Keratinocyte (primary cell): ENCODE results near the gene CSNK1G1. TPM values are rescaled to one million over a fixed set of nuclear protein-coding genes. Genes with fewer than 3 reads are reported as not detected.

ENCODE experiments used
- DNase-seq: peaks from one replicate; pipeline ENCODE4 v3.0.0-alpha.2; 2011; ENCODE audit warnings: low read depth, missing footprints, low spot score
- FAIRE-seq: peaks from 2 replicates; lab custom pipeline; 2011; peaks lifted over from hg19 to GRCh38; lab: Jason Lieb, UNC
- H2AFZ ChIP-seq: 2 replicates; pipeline ENCODE4 v1.6.0; 2012; ENCODE audit warnings: low read length, control low read depth, inconsistent platforms; ENCODE audit not compliant: control insufficient read depth
- H3K27ac ChIP-seq: 2 replicates; pipeline ENCODE4 v1.5.1; 2011; ENCODE audit warnings: low read length; ENCODE audit not compliant: control insufficient read depth, insufficient read depth
- H3K27me3 ChIP-seq: 3 replicates; pipeline ENCODE4 v1.6.0; 2011; ENCODE audit warnings: low read length; ENCODE audit not compliant: control insufficient read depth, insufficient read depth; ENCODE audit errors: extremely low read depth
- H3K36me3 ChIP-seq, 2 experiments: 2 replicates in 1 of 2; 3 replicates in 1 of 2; pipeline ENCODE4 v1.5.1; 2011; ENCODE audit warnings: low read length in 2 of 2, mild to moderate bottlenecking in 1 of 2; ENCODE audit not compliant: control insufficient read depth in 2 of 2, insufficient read depth in 2 of 2; ENCODE audit errors: extremely low read depth in 1 of 2
- H3K4me1 ChIP-seq: 3 replicates; pipeline ENCODE4 v1.5.1; 2011; ENCODE audit warnings: low read length; ENCODE audit not compliant: control insufficient read depth, insufficient read depth; ENCODE audit errors: extremely low read depth
- H3K4me2 ChIP-seq: 3 replicates; pipeline ENCODE4 v1.6.0; 2011; ENCODE audit warnings: low read depth, low read length; ENCODE audit not compliant: control insufficient read depth, insufficient read depth; ENCODE audit errors: extremely low read depth
- H3K4me3 ChIP-seq, 3 experiments: fragments of 200-600 bp in 1 of 3; sonication (generic) in 1 of 3; 2 replicates in 2 of 3; 3 replicates in 1 of 3; pipeline ENCODE4 v1.5.1; 2011 to 2016; ENCODE audit warnings: low read length in 3 of 3, mild to moderate bottlenecking in 3 of 3, control low read depth in 2 of 3, inconsistent platforms in 1 of 3, low read depth in 1 of 3, mixed read lengths in 1 of 3, mixed run types in 1 of 3, moderate library complexity in 1 of 3; ENCODE audit not compliant: control insufficient read depth in 2 of 3, insufficient read depth in 2 of 3; ENCODE audit errors: extremely low read depth in 1 of 3
- H3K79me2 ChIP-seq: 2 replicates; pipeline ENCODE4 v1.6.0; 2012; ENCODE audit warnings: low read length; ENCODE audit not compliant: control insufficient read depth, insufficient read depth
- H3K9ac ChIP-seq: 3 replicates; pipeline ENCODE4 v1.6.0; 2011; ENCODE audit warnings: low read length; ENCODE audit not compliant: control insufficient read depth, insufficient read depth; ENCODE audit errors: extremely low read depth
- H3K9me1 ChIP-seq: 3 replicates; pipeline ENCODE4 v1.6.0; 2011; ENCODE audit warnings: low read length; ENCODE audit not compliant: control insufficient read depth, insufficient read depth; ENCODE audit errors: extremely low read depth
- H3K9me3 ChIP-seq: 2 replicates; pipeline ENCODE4 v1.5.1; 2012; ENCODE audit warnings: low read depth, low read length; ENCODE audit not compliant: control insufficient read depth
- H4K20me1 ChIP-seq: 3 replicates; pipeline ENCODE4 v1.6.0; 2011; ENCODE audit warnings: low read length; ENCODE audit not compliant: control insufficient read depth, insufficient read depth; ENCODE audit errors: extremely low read depth
- CTCF ChIP-seq, 3 experiments: IDR thresholded peaks in 1 of 3; conservative IDR thresholded peaks in 1 of 3; optimal IDR thresholded peaks in 1 of 3; 2 replicates in 2 of 3; 3 replicates in 1 of 3; pipeline versions ENCODE3 to v1.5.1; 2011; ENCODE audit warnings: low read length in 3 of 3, mild to moderate bottlenecking in 3 of 3, moderate library complexity in 2 of 3, control low read depth in 1 of 3, inconsistent platforms in 1 of 3; ENCODE audit not compliant: insufficient read depth in 2 of 3; ENCODE audit errors: extremely low read depth in 1 of 3
- EZH2 ChIP-seq: IDR thresholded peaks from one replicate; pipeline ENCODE4 v1.6.1; 2012; ENCODE audit warnings: inconsistent platforms, mild to moderate bottlenecking, low read length, moderate library complexity
- dilution Hi-C: fragments of 300-500 bp; cut with MboI; formaldehyde crosslinking; loops from one replicate; pipeline ENCODE4 v1.7.0; 2020; ENCODE audit warnings: low sequenced_read_pairs; ENCODE audit not compliant: extremely low pct_ligation_motif_present
- polyA plus RNA-seq, 5 experiments: library from polyadenylated mRNA; depleted of rRNA in 3 of 5; stranded (reverse) in 3 of 5; stranded (forward) in 1 of 5; unstranded in 1 of 5; fragments of >200 nt; gene quantifications; 1 replicate in 1 of 5; 2 replicates in 3 of 5; 3 replicates in 1 of 5; pipeline versions ENCODE4 v1.2.1 to v1.2.3, GENCODE V29; 2011 to 2012; ENCODE audit warnings: missing spikeins in 2 of 5, low read depth in 1 of 5, low replicate concordance in 1 of 5

Gene CSNK1G1
- polyA plus RNA-seq, 1 donor (not counting 4 experiments of a cell fraction or from before 2014, with no cell fraction given), result 28.9 TPM

GRCh38 chr15:64127521-64128270 is 228.3 kb downstream of the CSNK1G1 start:
- Histone ChIP-seq H3K9ac (no peak overlapping the region), H3K36me3 (peaks cover 36 to 43% of the 10 kb centered on the region in 2 experiments), H3K4me2 (no peak overlapping the region), H3K9me3 (no peaks in the 10 kb centered on the region), H2AFZ (no peak overlapping the region), H3K9me1 (no peaks in the 10 kb centered on the region), H4K20me1 (no peaks in the 10 kb centered on the region), H3K27me3 (no peaks in the 10 kb centered on the region), H3K79me2 (no peaks in the 10 kb centered on the region), H3K4me1 (no peaks in the 10 kb centered on the region), H3K4me3 (no peak overlapping the region), H3K27ac (no peak overlapping the region)
- no peak for TF ChIP-seq CTCF (optimal IDR thresholded peaks at IDR 0.05 in 1 of 3, IDR thresholded peaks at IDR 0.05 in 1 of 3, conservative IDR thresholded peaks at IDR 0.05 in 1 of 3; ENCODE audit: extremely low read depth in 1 of 3, insufficient read depth in 2 of 3, low read length in 3 of 3)
- no peak for DNase-seq
- dilution Hi-C loops, result no loop called here
- no peak for FAIRE-seq

- H3K27ac ChIP-seq, result no peak overlapping the region
- no peaks in the 10 kb centered on the region for H3K9me3 ChIP-seq
- H3K36me3 ChIP-seq, result peaks cover 28 to 37% of the 10 kb centered on the region in 2 experiments
- no peak for DNase-seq
- no peak for TF ChIP-seq EZH2
- TF ChIP-seq CTCF (optimal IDR thresholded peaks at IDR 0.05 in 1 of 3, IDR thresholded peaks at IDR 0.05 in 1 of 3, conservative IDR thresholded peaks at IDR 0.05 in 1 of 3; ENCODE audit: extremely low read depth in 1 of 3, insufficient read depth in 2 of 3, low read length in 3 of 3), result no peak
- no peak overlapping the region for H3K4me3 ChIP-seq
- H2AFZ ChIP-seq, result no peak overlapping the region
- H3K4me2 ChIP-seq, result no peak overlapping the region
- dilution Hi-C loops, result no loop called here
- no peak for FAIRE-seq
- no peaks in the 10 kb centered on the region for H4K20me1 ChIP-seq
- no peaks in the 10 kb centered on the region for H3K9me1 ChIP-seq
- no peaks in the 10 kb centered on the region for H3K4me1 ChIP-seq
- no peaks in the 10 kb centered on the region for H3K79me2 ChIP-seq
- H3K27me3 ChIP-seq, result no peaks in the 10 kb centered on the region
- no peak overlapping the region for H3K9ac ChIP-seq
Observed at GRCh38 chr15:64125978-64126377, 230.0 kb downstream of the CSNK1G1 start.
